Activated naive CD8-positive, alpha-beta T cell treated with anti-CD3 and anti-CD28 coated beads, Interleukin-2, amount 50 U/mL, for 16 hours (primary cell): ENCODE results near the gene ZDHHC21.
"Not testable (repeated sequence)": the region's sequence is repeated elsewhere in the genome, so short reads cannot be mapped to it uniquely, and the experiment has no call there.

ENCODE experiments used
- DNase-seq: peaks from one replicate; pipeline ENCODE4 v3.0.0-alpha.2; 2020; ENCODE audit warnings: low read depth, low spot score

The ZDHHC21 gene

DNA sequence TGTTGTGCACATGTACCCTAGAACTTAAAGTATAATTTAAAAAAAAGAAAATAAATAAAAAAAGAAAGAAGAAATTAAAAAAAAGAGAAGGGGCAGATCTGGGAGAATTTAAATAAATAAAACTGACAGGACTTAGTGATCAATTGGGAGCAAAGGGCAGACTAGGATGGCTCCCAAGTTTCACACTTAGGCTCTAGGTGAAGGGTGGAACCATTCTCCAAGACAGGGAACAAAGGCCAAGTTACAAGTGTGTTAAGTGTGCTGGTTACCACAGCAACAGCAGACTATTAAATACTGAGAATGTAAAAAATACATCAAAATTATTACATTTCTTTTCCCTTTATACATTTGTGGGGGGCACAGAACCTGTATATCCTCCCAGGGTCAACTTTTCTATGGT lies 7.1 kb downstream of the ZDHHC21 start:
- DNase-seq = no peak

GRCh38 chr9:14682616-14683015 lies 10.6 kb downstream of the ZDHHC21 start:
- not testable (repeated sequence) for DNase-seq

- no peak for DNase-seq
These were observed 14.5 kb downstream of the ZDHHC21 start for GRCh38 chr9:14678776-14679175.

DNA sequence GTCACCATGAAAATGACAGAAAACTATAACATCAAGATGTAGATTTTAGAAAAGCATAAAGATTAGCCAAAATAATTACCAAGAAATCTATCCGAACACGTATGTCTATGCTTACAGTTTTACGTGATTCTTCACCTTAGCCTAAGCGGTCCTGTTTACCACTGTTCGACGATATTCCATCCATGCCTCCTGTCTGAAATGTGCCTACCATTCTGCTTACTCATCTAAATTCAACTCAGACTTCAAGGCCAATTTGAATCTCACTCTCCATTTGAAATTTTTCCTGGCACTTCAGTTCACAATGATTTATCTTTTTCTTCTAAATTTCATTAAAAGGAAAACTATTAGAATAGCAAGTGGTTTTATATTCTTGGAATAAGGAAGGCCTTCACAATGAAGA lies 15.4 kb downstream of the ZDHHC21 start:
- no peak for DNase-seq

GRCh38 chr9:14677396-14677795 lies 15.8 kb downstream of the ZDHHC21 start:
- no peak for DNase-seq

DNA sequence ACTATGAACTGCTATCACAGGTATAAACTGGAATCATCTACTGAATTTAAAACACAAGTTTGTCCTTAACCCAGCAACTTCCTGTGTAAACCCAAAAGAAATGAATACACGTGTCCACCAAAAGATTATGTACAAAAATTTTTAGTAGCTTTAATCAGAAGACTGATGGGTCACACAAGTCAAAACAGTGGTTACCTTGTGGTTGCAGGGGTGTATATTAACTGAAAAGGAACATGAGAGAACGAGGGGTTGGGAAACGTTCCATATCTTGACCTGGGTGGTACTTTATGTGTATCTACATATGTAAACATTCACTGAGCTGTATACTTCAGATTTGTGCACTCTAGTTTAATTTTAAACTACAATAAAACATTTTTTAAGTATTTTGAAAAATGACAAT lies 18.6 kb downstream of the ZDHHC21 start:
- no peak for DNase-seq

- no peak for DNase-seq
These were observed 21.9 kb downstream of the ZDHHC21 start for GRCh38 chr9:14671377-14671776.

- no peak for DNase-seq
These were observed 22.5 kb downstream of the ZDHHC21 start for GRCh38 chr9:14670718-14671117.

GRCh38 chr9:14664022-14664421 lies 29.2 kb downstream of the ZDHHC21 start:
- not testable (repeated sequence) for DNase-seq

- no peak for DNase-seq
These were observed 31.2 kb downstream of the ZDHHC21 start for GRCh38 chr9:14662060-14662453.

GRCh38 chr9:14661421-14662059 lies 31.7 kb downstream of the ZDHHC21 start:
- no peak for DNase-seq

DNA sequence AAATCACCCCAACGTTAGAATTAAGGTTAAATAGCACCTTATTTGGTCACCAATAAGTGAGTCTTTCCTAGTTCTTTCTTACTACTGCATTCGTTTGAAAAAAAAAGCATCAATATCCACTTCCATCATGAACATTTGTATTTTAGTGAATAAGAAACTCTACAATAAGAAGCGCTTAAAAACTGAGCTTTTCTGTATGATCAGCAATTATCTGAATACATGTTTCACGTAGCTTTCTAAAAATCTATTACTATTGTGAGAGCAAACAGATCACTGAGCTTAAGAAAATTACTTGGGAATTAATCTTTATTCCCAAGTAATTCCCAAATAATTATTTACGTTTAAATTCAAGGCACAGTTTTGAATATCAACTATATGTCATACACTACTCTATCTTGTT lies 32.5 kb downstream of the ZDHHC21 start:
- DNase-seq = no peak

DNA sequence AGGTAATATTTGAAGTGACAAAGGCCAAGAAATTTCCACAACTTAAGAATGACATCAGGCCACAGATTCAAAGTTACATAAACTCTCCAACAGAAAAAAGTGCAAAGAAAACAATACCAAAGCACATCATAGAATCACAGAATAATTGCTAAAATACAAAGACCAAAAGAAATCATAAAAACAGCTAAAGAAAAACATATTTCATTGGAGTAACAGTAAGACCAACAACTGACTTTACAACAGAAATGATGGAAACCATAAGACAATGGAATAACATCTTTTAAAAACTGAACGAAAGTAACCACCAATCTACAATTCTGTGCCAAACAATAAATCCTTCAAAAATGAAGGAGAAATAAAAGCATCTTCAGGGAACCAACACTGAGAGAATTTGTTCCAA lies 38.3 kb downstream of the ZDHHC21 start:
- DNase-seq = no peak

DNA sequence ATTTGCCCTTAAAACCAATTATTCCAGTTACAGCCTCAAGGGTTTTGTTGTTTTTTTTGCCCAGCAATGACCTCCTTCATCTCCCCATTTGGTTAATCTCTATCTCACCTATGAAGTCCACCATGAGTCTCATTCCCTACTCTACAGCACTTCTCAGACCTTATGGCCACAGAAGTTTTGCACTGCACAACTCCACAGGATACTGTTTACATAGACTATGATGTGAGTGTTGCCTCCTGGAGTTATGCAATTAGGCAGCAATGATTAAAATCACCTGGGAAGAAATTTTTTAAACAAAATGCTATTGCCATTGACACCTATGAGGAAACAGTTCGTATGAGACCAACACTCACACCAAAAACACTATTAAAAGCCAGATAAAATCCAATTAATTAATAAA lies 39.7 kb downstream of the ZDHHC21 start:
- DNase-seq = no peak

DNA sequence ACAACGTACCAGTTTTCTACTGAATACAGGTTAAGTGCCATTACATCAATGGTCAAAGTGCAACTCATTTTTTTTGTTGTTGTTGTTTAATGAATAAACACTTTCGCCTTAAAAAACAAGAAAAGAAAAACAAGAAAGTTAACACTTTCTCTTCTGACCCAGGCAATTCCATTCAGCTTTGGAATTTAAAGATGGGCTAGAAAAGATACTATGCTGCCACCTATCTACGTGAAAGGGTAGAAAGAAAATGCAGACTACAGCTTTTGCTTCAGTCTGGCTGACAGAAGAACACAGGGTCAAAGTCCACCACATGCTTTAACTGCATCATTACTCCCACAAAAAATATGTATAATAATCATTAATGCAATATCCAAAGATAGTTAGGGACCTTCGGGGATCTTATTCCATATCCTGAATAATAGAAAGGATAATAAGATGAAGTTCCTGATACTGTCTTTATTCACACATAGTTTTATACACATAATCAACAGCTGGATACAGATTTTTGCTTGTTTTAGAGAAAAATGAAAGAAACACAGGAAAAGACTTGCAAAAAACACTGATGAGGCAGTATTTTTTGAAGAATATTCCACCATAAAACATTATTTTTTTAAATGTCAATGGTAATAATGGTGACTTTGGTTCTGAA lies 40.4 kb downstream of the ZDHHC21 start:
- DNase-seq = no peak

GRCh38 chr9:14650596-14650995 lies 42.6 kb downstream of the ZDHHC21 start:
- no peak for DNase-seq

- DNase-seq = no peak
These were observed 47.6 kb downstream of the ZDHHC21 start for GRCh38 chr9:14645648-14646047.

GRCh38 chr9:14640967-14641366 lies 52.3 kb downstream of the ZDHHC21 start:
- no peak for DNase-seq

GRCh38 chr9:14640294-14640693 lies 52.9 kb downstream of the ZDHHC21 start:
- no peak for DNase-seq

DNA sequence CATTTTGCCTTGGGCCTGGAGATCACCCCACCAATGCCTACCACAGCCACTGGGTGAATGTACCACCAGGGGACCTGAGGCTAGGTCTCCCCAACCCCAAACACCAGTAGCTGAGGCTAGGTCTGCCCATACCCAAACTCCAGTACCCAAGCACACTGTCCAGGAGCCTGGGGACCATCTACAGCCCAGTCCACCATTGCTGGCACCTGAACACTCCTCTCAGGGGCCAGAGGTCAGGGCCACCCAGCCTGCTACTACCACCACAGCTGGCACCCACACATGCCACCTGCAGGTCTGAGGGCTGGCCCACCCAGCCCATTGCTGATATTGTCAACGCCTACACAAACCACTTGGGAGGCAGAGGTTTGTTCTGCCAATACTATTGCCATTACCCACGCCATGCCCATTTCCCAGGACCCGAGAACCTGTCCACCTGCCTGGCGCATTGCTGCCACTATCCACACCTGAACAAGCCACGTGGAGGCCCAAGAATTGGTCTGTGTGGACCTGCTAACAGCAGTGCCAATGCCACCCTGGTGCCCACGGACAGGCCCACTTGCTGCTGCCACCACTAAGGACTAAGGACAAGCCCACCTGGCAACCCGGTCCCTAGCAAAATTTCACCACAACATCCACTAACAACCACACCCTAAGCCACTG lies 59.2 kb downstream of the ZDHHC21 start:
- DNase-seq = no peak

- no peak for DNase-seq
These were observed 60.1 kb downstream of the ZDHHC21 start for GRCh38 chr9:14633148-14633547.

DNA sequence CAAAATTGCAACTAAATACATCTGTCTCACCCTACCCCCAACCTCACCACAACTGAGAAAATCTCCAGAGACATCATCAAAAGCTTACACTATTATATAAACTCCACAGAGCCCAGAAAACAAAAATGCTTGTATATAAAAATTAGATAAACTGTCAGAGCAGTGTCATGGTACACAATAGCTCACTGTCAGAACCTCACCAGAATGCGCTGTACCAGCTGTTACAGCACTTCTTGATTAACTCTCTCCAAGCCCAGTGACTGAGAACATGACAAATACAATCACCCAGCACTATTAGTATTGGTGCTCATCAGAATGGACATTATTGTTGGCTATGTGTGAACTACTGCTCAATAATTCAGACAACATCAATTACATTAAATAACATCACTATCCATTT lies 65.7 kb downstream of the ZDHHC21 start:
- DNase-seq = no peak

DNA sequence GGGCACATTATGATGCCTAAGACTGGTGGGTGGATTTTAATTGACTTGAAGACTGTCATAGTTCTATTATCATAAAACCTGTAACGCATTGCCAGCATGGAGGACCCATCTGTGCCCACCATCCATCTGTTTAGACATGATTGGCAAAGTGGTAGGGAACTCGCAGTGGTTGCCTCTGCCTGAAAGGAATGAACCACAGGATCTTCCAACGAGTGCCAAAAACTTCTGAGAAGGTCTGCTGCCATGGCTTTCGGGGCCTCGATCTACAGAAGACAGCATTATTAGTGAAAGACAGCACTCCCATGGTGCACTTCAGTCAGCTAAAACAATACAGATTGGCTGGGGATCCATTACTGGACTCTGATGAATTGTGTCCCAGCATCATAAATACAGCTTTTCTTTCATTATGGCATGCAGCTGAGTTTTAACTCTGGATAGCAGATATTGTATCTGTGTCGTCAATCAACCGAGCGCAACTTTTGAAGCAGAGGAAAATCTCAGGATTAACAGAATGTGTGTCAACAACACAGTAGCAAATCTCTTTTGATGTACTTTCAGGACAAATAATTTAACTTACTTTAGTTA lies 74.3 kb downstream of the ZDHHC21 start:
- DNase-seq = no peak
